Omental fat pad (tissue), 4 donors: ENCODE results near the gene GPR27. TPM values are rescaled to one million over a fixed set of nuclear protein-coding genes. Genes with fewer than 3 reads are reported as not detected.

Experiments used
- ATAC-seq: fragments of 150-250 bp; one replicate; pipeline ENCODE4 v1.9.1; 2016; ENCODE audit warnings: mild to moderate bottlenecking, moderate library complexity; ENCODE audit not compliant: low FRiP score
- DNase-seq: peaks from one replicate; pipeline ENCODE4 v3.0.0-alpha.2; 2019; ENCODE audit warnings: low spot score
- total RNA-seq, 4 donors: library from RNA; depleted of rRNA; stranded (reverse); fragments of >200 nt; gene quantifications; one replicate each; pipeline ENCODE4 v1.1.0, GENCODE V29; 2016
- TF ChIP-seq, protein P1 (sequence below), 3 donors: fragments of 450-650 bp; IDR thresholded peaks; one replicate each; pipeline ENCODE4 v1.5.1; 2016 to 2017; ENCODE audit warnings: antibody characterized with exemption in 3 of 3, mild to moderate bottlenecking in 3 of 3, moderate library complexity in 2 of 3

GPR27 gene
- total RNA-seq, 4 donors from 2014 or later: 0.19 to 4.1 (median 0.84) TPM; not detected in 1

DNA sequence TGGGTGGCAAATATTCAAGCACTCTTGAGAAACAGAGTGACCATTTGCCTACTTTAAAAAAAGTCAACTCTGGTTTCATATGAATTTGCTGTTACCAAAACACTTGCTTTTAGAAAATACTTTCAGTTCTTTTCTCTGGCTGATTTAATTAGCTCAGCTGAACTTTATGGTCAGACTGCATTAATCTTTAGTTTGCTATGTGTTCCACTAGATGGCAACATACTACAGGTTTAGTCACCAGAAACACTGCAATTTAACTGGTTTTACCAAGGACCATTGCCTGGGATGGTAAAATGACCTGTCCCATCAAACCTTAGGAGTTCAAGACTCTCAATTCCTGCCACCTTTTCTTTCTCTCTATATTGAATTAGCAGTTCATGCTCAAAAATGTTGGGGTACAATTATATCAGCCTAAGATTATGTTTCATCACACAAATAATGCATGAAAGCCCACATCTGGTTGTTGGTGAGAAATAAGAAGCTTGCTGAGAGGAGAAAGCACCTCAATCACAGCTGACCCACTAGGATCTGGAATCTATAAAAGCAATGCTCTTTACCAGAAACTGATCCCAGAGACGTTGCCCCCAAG, 42.7 kb upstream of the GPR27 start:
- TF ChIP-seq, protein P1, sequence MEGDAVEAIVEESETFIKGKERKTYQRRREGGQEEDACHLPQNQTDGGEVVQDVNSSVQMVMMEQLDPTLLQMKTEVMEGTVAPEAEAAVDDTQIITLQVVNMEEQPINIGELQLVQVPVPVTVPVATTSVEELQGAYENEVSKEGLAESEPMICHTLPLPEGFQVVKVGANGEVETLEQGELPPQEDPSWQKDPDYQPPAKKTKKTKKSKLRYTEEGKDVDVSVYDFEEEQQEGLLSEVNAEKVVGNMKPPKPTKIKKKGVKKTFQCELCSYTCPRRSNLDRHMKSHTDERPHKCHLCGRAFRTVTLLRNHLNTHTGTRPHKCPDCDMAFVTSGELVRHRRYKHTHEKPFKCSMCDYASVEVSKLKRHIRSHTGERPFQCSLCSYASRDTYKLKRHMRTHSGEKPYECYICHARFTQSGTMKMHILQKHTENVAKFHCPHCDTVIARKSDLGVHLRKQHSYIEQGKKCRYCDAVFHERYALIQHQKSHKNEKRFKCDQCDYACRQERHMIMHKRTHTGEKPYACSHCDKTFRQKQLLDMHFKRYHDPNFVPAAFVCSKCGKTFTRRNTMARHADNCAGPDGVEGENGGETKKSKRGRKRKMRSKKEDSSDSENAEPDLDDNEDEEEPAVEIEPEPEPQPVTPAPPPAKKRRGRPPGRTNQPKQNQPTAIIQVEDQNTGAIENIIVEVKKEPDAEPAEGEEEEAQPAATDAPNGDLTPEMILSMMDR (IDR thresholded peaks at IDR 0.05): no peak
- DNase-seq (no peak), ATAC-seq (peak; percentile 66)

DNA sequence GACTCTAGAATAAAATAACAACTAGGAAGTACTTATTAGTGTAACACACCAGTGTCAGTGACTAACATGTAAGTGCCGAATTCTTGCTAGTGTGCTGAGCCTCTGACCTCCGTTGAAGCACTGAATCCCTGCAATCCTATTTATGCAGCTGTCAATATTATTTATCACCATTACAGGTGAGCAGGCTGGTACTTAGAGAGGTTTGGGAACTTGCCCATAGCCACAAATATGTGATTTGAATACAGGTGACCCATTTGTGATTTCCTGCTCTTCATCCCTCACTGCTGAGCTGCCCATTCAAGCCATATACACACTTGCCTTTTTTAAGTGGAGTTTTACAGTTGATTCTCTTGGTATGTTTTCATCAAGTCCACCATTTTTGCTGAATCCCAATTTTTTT, 40.6 kb upstream of the GPR27 start:
- no peak for DNase-seq
- TF ChIP-seq, protein P1 (IDR thresholded peaks at IDR 0.05): no peak
- no peak for ATAC-seq

DNA sequence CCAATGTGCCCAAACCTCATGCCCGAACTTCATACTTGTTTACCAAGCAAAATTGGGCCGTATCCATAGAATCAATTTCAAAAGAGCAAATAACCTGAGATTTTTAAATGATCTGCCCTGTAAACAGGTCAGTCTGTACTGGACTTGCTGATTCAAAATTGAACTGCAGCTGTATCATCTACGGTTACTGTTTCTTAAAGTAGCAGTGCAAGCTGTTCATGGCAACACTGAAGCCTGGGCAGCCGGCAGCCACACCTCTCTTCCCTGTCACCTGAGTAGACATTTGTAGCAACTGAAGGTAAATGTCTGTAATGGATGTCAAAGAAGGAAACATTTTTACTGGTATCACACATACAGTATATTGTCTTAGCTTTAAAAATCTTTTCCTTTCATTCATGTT, 39.1 kb upstream of the GPR27 start:
- DNase-seq (no peak), ATAC-seq (no peak)
- TF ChIP-seq, protein P1 (IDR thresholded peaks at IDR 0.05): no peak

DNA sequence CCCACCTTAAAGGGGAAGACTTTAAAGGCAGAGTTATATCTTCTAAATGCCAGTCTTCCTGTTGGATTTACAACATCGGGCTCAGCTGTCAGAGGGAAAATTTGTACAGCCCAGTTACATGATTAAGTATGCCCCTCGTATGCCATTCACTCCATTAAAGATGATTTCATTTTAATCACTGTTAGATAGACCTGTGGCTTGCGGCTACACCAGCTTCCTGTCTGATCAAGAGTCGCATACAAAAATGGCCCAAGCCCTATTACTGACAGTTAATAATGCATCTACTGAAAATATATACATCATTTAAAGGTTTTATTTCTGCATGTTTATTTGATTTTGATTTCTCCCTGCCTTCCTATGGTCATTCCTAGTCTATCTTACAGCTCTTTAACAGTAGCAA, 35.6 kb upstream of the GPR27 start:
- no peak for DNase-seq
- TF ChIP-seq, protein P1 (IDR thresholded peaks at IDR 0.05): no peak
- ATAC-seq: no peak

DNA sequence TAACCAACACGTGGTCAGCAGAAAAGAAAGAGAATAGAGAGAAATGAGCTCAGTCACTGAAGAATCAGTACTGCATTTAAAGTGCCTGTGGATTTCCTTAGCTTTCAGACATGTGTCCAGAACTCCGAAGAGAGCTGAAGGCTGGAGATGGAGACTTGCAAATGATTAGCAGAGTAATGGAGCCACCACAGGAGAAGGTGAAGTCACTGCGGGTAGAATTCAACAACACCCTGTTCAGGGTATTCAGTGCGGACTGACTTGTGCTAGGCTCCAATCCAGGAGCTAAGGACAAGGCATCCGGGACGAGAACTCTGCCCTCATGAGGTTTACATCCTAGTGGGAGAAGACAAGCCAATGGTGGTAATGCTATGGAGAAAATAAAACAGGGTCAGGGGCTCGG, 32.7 kb upstream of the GPR27 start:
- DNase-seq: no peak
- TF ChIP-seq, protein P1 (IDR thresholded peaks at IDR 0.05): no peak
- no peak for ATAC-seq

DNA sequence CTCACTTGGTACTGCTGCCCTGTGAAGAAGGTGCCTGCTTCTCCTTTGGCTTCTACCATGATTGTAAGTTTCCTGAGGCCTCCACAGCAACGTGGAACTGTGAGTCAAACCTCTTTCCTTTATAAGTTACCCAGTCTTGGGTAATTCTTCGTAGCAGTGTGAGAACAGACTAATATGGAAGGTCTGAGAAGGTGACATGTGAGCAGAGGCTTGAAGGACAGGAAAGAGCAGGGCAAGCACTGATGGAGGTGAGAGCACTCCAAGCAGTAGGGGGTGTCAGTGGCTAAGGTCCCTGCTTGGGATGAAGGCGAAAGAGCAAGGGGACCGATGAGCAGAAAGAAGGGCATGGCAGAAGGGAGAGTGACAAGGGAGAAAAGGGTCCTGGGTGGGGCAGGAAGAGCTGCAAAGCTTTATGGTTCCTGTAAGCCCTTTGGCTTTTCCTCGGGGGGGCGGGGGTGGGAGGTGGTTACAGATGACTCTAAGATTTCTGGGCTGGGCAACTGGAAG, 32.0 kb upstream of the GPR27 start:
- ATAC-seq (no peak), DNase-seq (no peak)
- TF ChIP-seq, protein P1 (IDR thresholded peaks at IDR 0.05): no peak

DNA sequence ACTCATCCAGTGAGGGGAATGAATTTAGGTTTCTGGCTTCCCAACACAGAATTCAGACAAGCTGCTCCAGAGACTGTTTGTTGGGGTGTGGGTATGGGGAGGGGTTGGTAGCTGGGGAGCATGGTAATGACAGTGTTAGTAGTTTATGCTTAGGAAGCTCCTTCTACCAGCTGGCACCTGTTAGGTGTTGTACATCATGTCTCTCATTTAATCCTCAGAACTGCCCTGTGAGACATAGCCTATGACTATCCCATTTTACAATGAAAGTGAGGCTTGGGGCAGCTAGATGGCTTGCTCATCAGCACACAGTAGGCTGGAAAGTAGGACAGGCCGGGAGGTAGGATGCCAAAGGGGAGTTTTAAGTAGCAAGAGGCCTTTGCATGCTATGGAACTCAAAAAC, 31.0 kb upstream of the GPR27 start:
- ATAC-seq: no peak
- TF ChIP-seq, protein P1 (IDR thresholded peaks at IDR 0.05): no peak
- DNase-seq: no peak
